ENCODE results near the gene PDGFD.
"Not testable (repeated sequence)": the region's sequence is repeated elsewhere in the genome, so short reads cannot be mapped to it uniquely, and the experiment has no call there.

The PDGFD gene

DNA sequence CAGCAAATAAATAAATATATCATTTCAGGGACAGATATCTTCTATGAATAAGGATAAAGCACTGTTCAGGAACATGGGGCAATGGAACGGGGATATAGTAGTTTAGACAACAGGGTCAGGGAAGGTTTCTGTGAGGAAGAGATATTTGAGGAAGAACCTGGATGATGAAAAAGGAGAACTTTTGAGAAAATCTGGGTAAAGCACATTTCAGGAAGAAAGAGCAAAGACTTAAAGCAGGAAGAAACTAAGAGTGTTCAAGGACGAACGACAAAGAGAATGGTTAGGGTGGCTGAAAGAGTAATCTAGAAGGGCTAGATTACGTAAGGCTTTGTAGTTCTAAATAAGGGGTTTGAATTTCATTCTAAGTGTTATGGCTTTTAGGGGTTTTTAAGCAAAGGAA lies 114.8 kb downstream of the PDGFD start:
- no peak for DNase-seq

DNA sequence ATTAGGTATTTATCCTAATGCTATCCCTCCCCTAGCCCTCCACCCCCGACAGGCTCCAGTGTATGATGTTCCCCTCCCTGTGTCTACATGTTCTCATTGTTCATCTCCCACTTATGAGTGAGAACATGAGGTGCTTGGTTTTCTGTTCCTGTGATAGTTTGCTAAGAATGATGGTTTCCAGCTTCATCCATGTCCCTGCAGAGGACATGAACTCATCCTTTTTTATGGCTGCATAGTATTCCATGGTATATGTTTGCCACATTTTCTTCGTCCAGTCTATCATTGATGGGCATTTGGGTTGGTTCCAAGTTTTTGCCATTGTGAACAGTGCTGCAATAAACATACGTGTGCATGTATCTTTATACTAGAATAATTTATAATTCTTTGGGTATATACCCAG lies 117.1 kb downstream of the PDGFD start:
- not testable (repeated sequence) for DNase-seq

DNA sequence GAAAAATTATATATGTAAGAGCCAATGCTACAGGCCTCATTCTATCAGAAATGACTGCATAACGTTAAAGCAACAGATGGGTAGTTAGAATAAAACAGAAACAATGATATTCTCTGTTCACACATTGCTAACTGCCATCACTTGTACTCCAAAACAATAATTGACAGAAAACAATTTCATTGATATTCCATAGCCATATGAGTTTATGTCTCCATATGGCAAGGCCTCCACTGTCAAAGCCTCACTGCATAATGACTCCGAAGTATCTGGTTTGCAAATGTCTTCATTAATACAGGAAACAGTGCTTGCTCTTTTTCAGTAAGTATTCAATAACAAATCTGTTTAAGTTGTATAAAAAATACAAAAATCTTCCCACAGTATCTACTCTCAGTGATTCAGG lies 117.6 kb downstream of the PDGFD start:
- no peak for DNase-seq

DNA sequence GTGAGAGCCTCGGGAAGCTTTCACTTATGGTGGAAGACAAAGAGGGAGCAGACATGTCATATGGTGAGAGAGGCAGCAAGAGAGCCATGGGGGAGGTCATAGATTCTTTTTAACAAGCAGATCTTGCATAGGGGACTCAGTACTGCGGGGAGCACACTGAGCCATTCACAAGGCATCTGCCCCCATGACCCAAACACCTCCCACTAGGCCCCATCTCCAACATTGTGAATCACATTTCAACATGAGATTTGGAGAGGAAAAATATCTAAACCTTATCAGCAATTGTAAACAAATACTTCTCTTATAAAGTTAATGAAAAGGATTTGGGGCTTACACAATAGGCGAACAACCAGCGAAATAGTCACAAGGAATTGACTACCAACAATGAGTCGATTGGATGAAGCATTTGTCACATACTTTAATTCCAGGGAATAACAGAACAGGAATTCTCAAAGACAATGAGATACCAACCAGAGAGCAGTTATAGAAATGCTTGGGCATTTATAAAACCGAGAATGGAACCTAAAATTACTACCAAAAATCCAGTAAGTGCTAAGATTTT lies 120.2 kb downstream of the PDGFD start:
- DNase-seq = no peak

DNA sequence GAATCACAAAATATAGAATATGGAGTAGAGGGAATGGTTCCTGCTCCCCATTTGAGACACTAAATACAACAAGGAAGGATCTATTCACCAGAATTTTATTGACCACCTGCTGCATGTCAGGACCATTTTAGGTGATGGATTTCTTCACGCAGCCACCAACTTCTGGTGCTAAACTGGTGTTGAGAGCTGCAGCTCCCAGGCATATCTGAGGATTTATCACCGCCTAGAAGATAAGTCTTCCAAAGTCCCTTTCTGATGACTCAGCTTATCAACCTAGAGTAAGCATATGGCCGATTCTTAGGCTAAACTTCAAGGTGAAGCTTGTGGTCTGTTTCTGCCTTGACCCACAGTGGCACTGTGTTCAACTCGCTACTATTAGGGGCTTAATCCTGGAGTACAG lies 120.8 kb downstream of the PDGFD start:
- DNase-seq = no peak

DNA sequence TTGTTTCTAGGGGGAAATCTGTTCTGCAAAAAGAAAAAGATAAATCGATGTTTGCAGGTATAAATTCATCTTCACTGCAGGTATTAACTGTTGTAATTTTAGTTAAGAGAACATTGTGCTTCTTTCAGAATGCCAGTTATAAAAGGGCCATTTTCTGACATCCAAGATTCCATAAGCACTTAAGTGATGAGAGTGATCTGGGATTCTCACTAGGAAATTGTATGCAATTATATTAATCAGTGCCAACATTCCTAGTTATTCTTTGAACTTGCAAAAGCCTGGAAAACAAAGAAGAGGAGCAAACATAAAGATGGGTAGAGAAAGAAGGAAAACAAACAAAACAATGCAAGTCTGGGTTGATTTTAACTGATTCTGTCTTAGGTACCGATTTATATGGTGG lies 122.2 kb downstream of the PDGFD start:
- no peak for DNase-seq

DNA sequence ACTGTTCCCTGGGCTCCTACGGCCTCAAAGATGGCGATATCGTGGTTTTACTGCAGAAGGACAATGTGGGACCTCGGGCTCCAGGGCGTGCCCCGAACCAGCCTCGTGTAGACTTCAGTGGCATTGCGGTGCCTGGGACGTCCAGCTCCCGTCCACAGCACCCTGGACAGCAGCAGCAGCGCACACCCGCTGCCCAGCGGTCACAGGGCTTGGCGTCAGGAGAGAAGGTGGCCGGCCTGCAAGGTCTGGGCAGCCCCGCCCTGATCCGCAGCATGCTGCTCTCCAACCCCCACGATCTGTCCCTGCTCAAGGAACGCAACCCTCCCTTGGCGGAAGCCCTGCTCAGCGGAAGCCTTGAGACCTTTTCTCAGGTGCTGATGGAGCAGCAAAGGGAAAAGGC lies 127.0 kb downstream of the PDGFD start:
- no peak for DNase-seq

DNA sequence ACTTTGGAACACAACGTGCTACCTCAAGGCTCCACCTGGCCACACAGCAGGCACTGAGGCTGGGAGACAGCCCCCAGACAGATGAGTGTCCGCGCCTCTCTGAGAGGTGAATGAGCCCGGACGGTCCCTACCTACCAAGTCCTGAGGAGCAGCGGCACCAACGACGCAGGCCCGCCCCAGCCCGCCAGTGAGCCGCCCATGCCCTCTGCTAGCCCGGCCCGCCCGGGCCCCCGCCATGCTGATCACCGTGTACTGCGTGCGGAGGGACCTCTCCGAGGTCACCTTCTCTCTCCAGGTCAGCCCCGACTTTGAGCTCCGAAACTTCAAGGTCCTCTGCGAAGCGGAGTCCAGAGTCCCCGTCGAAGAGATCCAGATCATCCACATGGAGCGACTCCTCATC lies 127.4 kb downstream of the PDGFD start, which contains the start of gene DDI1:
Gene DDI1 (plus strand): TSS at position 53 of the 400 bp plus-strand sequence. CDS start 183 bp downstream, at position 236.
- no peak for DNase-seq

DNA sequence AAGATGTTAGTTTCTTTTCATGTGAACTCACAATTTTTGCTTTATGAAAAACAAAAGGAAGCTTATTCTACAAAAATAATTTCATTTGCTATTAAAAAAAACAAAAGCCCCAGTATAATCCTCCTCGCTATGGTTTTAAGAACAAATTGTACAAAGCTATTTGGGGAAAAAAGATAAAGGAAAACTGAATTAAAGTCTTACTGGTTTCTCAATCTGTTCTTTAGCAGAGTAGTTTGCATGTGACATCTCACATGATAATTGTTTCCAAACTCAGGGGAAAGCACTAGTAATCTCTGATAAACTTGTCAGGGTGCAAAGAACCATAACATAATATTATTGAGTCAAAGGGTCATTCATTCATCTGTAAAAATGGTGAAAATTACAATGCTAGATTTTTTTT lies 130.4 kb downstream of the PDGFD start:
- DNase-seq = no peak

DNA sequence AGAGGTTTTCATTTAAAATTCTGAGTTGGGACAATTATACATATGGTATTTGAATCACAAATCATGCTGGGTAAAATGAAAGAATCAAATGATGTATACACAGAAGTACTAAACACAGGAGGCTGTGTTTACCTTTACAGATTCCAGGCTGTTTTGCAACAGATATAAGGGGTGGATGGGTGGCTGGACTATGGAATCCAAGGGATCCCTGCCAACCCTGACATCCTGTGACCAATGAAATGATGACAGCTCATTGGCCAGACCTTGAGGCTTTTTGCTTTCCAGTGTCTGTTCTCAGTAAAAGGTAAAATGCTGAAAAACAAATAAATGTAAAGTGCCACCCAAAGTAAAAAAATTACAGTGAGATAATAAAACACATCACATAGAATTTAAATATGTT lies 130.8 kb downstream of the PDGFD start:
- DNase-seq = no peak

DNA sequence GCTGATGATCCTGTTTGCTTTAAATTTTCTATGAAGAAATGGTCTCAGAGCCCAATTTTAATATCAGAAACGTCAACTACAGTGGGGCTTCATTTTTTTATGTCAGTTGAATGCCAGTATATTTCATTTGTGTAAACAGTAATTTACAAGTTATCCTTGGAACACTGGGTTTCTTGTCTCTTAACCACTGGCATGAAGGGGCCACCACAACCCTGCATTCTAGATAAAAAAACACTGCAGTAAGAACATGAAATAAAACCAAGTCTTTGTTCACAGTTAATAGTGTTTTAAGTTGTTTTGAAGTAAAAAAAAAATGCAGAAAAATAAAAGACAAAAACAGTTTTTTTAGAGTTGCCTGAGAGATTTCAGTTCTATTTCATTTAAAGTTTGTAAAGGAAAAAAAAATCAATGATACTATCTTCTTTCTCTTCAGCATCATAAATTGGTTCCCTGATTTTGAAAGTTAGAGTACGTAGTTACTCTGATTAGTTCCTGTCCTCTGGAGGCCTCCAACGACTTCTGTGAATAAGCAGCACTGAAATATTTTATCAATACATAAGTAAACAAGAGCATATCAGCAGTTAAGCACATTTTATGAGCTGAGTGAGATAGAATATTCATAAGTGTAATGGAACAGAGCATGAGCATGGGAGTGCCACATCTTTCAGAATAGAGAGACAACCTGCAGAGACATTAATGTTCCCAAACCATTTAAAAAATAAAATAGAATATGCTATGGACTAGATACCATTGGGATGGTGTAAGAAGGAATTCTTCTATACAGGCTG lies 135.3 kb downstream of the PDGFD start:
- DNase-seq = no peak

DNA sequence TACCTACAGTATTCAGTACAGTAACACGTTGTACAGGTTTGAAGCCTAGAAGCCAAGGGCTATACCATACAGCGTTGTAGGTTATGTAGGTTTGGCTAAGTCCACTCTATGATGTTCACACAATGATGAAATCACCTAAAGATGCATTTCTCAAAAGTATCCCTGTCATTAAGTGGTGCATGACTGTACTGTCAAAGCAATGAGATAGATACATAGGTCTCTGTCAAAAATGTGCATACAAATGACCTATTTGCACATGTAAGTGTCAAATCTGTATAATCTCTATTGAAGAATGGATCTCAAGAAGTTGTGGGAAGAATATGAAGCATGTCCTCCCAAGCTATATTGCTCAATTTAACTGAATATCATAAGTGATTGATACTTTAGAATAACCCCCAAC lies 139.4 kb downstream of the PDGFD start:
- DNase-seq = no peak

DNA sequence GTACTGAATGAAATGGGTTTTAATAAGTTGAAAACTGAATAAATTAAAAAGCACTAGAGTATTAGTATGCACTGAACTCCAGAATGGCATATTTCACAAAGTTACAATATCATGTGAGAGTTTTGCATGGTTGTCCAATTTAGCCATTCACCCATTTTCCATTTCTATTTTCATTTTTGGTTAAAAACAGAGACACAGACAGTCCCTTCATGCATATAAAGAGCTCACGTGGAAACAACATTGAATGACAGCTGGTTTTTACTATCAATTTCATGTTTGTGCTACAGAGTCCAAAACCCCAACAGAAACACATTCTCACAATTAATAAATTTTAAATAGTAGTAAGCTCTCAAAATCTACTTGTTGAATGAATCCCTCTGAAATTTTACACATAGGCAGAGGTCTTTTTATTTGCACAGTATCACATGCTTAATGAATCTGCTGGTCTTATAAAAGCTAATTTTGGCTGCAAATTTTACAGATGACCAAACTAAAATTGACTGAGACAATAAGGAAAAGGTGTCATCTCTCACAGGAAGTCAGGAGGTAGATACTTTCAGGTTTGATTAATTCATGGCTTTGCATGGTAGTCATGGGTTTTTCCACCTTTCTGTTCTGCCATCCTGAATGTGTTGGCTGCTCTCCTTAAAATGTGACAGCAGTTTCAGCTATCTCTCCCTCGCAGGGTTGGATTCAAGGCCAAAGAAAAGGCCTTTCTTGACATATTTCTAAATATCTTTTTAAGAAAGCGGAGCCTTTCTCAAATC lies 148.1 kb downstream of the PDGFD start:
- no peak for DNase-seq

DNA sequence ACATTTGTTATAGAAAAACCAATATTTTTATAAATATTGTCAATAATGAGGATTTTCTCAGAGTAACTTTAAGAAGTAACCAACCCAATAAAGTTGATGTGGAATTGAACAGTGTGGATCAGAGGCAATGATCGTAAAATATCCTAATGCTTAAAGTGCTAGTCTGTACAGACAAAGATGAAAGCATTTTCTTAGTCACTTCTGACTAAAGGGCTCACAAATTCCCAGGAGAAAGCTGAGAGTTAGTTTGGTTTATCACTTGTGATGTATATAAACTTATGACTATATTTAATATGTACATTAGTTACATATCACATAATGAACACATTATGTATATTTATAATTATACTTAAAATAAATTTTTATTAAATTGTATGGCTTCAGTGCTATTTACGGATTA lies 152.9 kb downstream of the PDGFD start:
- no peak for DNase-seq

DNA sequence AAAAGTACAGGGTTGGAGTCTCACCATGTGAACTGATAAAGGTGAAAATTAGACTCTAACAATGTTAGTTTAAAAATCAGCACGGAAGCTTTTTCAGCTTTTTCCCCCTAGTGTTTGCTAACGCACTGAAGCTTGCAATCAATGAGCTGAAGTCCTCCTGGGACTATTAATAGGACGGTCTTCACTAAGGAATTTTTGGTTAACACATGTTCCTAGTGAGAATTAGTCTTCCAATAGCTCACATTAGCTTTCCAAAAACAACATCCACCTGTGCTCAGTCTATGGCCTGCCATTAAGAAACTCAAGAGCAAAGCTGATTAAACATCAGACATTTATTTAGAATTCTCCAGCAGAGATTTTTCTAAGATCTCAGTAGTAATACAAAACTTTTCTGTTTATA lies 154.2 kb downstream of the PDGFD start:
- no peak for DNase-seq

DNA sequence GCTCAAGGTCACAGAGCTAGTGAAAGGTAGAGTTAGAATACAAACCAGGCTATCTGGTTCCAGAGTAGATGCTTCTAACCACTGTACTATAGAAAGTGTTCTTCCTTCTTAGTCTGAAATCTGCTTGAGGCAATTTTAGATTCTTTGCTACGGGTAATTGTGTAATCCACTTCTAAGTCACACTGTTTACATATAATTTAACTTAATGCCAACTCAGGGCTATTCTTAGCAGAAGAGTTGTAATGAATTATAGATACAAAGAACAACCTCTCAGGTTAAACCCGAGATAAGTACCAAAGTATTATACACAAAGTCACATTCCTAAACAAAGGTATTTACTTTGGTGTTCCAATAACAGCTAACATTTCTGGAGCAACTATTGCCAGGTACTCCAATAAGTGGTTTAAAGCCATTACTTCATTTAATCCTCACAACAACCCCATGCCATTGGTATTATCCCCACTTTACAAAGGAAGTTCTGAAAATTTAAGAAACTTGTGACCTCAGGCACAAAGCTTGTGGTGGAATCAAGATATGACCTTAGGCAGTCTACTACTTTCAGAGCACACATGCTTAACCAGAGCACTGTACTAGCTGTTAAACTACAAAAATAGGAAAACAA lies 158.6 kb downstream of the PDGFD start:
- DNase-seq = no peak

DNA sequence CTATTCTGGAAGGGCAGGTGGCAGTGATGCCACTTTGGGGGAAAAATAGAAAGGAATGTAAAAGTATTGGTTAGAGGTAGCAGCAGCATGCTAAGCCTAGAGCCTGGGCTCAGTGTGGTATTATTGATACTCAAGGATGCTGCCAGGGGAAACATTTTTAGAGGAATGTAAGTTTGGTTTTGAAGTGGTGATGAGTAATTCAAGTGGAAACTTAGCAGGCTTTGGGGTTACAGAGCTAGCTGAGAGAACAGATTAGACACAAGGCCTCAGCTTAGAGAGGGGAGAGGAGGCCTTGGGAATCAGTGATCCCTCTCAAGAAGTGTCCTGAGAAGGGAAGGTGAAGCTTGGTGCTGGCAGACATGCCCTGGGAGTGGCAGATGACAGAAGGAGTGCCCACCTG lies 160.5 kb downstream of the PDGFD start:
- no peak for DNase-seq

DNA sequence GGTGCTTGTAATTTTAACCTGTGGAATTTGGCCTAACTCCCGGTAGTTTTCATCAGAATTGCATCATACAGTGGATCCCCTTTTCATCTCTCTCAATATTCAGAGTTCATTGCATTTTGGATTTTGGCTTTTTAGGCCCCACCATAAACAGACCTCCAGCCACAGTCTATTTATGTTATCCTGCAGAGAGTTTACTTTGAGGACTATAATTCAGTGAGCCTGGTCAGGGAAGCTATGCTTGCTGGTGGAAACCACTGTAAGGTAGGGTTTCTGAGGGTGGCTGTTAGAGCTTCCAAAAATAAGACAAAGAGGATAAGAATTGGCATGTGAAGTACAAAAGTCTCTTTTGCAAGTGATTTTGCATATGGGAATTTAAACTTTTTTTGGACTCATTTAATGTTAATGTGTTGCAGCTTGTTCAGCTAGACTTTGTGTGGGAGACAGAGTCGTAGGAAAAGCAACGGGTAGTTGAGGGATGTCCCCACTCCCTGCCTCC lies 162.3 kb downstream of the PDGFD start:
- DNase-seq = no peak

DNA sequence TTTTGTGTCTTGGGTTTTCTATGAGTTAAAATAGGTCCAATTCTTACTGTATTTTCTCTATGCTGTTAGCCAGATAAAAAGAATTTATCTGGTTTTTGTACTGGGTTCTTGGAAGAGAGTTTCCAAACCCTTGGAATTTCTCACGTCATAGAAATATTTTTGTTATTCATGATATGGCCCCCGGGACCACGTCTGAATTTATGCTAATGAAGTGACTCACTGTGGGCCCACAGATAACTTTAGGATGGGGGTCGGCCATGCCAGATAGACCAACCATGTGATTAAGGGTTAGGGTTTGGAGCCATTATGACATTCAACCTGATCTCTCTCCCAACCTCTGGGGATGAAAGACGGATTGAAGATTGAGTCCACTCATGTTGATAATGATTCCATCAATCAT lies 163.1 kb downstream of the PDGFD start:
- no peak for DNase-seq

DNA sequence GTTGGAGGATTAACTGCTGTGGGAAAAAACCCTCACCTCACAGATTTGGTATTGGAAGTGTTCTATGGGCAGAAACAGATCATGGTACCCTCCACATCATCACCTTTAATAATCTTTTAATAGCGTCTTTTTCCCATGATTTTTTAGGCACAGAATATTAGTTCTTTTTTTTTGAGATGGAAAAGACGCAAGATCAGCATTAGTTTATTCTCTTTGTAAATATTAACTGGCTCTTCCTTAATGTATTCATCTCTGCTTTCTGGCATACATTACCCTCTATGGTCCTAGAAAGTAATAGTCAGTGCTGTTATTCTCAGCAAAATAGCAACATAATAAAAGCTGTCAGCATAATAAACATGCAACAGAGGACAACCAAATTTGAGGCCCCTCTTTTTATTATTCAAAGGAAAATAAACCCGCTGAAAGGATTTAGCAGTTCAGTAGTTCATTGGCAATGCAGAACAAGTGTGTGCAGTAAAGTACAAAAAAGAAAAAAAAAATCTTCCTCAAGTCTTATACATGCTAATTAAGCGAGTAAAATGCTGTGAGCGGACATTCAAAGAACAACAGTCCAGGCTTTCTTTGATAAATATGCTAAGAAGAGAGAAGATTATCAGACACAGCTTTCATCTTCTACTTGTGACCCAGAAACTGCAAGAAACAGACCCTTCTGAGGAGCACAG lies 165.0 kb downstream of the PDGFD start:
- no peak for DNase-seq

DNA sequence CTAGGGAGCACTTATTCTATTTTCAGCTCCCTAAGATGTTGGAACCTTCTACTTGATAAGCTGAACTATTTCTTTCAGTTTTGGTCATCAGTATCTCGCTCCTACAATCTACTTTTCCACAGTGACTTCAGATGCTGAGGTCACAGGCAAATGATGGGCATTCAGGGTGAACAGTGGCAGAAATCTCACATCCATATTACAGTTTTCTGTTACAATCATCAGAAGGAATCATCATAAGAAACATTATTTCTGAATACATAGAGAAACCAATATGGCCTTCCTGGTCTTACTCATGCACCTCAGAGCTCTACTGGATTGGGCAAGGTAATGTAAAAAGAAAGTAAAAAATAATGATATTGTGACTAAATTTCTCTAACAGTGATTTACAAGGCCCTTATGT lies 166.9 kb downstream of the PDGFD start:
- DNase-seq = no peak

DNA sequence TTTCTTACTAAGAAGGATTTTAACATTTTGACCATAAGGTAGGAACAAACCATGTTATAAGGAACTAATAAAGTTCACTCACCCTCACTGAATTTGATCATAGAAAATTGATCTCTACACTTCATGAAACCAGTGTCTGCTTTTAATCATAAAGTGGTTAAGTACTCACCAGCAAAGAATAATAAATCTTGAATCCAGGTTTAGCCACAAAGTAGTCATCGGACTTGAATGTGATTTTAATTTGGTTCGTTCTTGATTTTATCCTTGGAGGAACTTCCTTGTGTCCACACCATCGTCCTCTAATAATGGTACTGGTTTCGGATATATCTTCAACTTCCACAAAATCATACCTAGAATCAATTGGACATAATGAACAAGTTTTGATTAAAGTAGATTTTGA lies 168.1 kb downstream of the PDGFD start:
- no peak for DNase-seq

DNA sequence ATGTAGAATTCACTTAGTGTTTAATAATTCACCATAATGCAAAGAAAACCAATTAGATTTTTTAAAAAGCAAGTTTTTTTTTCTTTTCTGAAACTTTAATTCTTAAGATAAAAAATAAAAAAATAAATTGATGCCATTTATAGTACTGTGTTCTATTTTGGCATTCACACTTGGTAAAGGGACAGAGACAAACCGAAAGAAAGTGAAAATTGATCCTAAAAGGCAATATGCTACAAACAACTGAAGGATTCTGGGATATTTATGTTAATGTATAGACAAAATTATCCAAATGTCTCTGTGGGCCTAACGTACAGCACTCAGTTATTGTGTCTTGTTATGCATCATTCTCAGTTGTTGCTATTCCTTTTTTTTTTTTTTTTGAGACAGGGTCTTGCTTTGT lies 169.4 kb downstream of the PDGFD start:
- no peak for DNase-seq
